GM19043 (cell line): ENCODE data around the gene PML.
"Not testable (repeated sequence)": the region's sequence is repeated elsewhere in the genome, so short reads cannot be mapped to it uniquely, and the experiment has no call there.

Source experiments
- ATAC-seq: cut with Tn5 transposase; IDR thresholded peaks from one replicate; pipeline ENCODE4 v1.9.1; 2021; ENCODE audit warnings: low read depth; ENCODE audit not compliant: unreplicated experiment

The PML gene

GRCh38 chr15:74037171-74038117 is 42.9 kb downstream of the PML start:
- ATAC-seq, result no peak

DNA sequence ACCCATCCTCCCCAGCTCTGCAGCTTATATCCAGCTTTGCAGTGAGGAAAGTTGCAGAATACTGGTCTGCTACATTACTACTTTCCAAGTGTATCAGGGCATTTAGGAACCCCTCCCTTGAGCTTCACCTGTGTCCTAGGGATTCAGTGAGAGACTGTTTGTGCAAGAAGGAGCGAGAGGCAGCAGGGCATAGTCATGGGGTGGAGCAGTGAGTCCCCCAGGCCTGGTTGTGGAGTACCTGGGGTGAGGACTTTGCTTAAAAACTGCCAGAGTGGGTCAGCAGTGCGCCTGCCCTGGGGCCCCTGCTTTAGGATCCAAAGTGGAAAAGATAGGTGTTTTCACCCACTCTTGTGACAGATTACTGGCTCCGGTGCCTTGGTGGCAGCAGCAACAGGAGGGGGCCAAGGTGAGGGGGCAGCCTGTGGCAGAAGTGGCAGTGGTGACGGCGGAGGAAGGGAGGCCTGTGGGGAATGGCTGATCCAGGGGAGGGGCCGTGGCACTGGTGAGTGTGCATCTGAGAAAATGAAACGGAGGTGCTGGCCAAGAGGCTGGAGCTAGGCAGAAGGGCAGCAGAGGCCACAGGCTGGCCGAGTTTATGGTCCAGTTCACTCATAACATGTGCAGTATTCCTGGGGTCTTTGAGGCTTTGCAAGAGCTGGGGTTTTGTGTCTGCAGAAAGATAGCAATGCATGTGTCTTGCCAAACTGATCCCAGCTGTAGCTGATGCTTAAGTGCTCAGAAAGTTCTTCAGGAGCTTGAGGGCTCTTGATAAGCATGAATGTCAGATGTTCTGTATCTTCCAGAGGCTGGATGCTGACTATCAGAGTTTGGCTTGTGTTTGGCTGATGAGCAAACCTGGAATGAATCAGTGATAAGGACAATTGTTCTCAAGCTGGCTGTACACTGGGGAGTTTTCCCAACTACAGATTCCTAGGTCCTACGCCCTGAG is 44.5 kb downstream of the PML start:
- ATAC-seq, result no peak

DNA sequence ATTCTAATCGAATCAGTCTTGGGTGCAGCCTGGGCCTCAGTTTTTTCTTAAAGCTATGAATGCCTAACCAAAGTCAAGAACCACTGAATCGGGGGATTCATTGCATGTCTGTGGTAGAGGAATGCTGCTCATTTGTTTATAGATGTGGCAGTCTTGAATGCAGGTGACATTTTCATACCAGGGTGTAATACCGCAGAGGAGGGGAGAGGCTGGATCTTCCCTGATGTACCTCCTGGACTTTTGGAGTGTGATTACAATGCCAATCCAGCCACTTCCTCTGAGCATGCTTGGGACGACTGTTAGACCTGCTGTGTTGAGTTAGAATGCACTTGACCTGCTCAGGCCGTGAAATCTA is 45.1 kb downstream of the PML start:
- no peak for ATAC-seq

- ATAC-seq, result no peak
Measured at GRCh38 chr15:74040109-74040850, 45.8 kb downstream of the PML start.

DNA sequence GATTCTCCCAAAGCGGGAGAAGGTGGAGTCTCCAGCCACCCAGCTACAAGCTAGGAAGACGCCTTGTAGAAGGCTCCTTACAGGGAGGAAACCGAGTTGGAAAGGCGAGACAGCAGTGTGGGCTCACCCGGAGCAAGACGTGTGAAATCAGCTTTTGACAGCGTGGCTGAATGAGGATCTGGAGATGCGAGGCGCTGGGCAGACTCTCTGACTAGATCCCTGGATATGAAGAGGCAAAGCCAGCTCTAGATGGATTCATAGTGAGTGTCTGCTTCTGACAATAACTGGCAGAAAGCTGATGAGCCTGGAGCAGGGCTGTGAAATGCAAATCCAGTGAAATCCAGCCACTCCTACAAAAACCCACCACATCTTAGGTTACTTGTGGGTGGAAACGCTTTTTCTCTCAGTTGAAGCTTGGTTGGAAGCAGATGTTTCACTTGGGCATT is 46.8 kb downstream of the PML start:
- no peak for ATAC-seq

GRCh38 chr15:74041777-74042435 is 47.4 kb downstream of the PML start:
- no peak for ATAC-seq

GRCh38 chr15:74042603-74043424 is 48.3 kb downstream of the PML start:
- no peak for ATAC-seq

GRCh38 chr15:74043425-74044266 is 49.1 kb downstream of the PML start:
- ATAC-seq, result no peak

- no peak for ATAC-seq
Measured at GRCh38 chr15:74044267-74045110, 50.0 kb downstream of the PML start.

DNA sequence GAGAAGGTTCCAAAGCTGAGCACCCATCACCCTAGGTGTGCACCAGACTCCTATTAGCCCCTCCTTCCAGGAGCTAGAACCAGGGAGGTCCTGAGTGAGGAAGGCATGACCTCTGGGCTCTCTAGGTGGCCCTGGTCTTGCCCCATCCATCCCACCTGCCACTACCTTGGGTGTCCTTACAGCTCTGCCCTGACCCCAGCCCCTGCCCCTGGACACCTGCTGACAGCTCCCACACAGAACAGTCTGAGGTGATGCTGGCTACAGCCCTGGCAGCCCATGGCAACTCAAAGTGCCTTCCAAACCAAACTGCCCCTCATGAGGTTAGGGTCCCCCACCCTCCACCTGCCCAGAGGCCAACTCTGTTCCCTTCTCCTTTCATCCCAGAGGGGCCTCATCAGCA is 50.7 kb downstream of the PML start:
- no peak for ATAC-seq

- no peak for ATAC-seq
Measured at GRCh38 chr15:74045636-74046274, 51.2 kb downstream of the PML start.

DNA sequence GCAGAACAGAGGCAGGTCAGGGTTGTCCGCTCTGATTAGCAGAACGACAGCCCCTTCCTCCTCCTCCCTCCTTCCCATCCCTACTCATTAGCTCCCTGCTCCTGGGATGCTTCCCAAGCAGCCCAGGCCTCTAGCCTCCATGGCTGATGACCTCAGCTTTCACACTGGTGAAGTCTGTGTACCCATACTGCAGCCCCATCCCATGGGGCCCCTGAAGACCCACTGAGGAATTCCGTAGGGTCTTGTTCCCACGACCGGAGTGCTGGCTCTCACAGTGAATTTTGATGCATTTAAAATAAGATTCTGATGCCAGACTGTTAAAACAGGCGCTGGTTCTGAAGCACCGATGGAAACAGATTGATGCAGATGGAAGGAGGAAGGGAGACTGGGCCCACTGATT is 51.8 kb downstream of the PML start:
- ATAC-seq, result no peak

DNA sequence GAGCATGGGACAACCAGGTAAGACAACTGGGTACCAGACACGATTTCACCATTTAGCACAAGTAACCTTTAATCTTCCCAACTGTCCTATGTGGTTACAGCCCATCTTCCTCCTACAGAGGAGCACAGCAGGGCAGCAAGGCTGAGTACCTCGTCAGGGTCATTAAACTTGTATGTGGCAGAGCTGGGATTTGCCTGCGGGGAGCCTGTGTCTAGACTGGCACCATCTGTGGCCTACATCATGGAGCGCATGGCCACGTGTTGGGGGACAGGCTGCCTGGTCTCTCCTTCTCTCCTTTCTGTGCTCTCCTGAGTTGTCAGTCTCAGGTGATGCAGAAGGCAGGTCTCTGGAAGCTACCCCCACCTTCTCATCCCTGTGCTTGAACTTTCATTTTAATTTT is 55.6 kb downstream of the PML start:
- ATAC-seq, result no peak

DNA sequence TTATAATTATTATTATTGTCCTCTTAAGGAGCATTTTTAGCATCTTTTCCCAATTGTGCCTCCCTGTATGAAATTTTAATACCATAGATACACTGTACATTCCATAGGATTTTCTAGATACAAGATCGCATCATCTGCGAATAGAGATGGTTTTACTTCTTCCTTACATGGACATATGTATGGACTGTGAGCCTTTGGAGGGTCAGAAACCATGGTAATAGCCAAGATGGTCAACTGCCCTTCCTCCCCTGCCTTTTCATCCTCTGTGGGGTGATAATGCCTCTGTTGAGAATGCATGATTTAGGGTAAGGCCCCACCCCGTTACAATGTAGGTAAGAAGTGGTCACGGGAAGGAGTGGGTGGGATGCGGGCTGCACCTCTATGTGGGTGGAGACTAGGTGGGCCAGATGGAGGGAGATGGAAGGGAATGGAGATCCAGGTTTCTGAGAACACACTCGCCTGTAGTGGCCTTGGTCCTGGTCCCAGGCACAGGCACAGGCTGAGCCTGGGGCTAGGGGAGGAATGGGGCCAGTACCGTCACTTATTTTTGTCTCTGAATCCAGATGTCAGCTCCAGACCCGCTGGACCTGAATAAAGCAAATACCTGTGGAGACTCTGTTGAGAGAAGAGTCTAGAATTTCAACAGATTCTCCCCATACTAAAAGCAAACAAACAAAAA is 56.2 kb downstream of the PML start:
- no peak for ATAC-seq

DNA sequence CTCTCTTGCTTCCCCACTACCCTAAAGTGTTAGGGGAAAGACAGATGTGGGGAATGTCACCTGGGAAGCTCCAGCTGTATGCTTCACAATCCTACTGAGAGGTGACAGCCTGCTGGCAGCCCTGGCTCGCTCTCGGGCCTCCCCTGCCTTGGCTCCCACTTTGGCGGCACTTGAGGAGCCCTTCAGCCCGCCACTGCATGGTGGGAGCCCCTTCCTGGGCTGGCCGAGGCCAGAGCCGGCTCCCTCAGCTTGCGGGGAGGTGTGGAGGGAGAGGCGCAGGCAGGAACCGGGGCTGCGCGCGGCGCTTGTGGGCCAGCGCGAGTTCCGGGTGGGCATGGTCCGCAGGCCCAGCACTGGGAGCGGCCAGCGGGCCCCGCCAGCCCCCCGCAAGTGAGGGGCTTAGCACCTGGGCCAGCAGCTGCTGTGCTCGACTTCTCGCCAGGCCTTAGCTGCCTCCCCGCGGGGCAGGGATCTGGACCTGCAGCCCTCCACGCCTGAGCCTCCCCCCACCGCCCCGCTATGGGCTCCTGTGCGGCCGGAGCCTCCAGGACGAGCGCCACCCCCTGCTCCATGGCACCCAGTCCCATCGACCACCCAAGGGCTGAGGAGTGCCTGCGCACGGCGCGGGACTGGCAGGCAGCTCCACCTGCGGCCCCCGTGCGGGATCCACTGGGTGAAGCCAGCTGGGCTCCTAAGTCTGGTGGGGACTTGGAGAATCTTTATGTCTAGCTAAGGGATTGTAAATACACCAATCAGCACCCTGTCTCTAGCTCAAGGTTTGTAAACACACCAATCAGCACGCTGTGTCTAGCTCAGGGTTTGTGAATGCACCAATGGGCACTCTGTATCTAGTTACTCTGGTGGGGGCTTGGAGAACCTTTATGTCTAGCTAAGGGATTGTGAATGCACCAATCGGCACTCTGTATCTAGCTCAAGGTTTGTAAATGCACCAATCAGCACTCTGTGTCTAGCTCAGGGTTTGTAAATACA is 58.0 kb downstream of the PML start:
- not testable (repeated sequence) for ATAC-seq
